ENCODE results near the gene CTRL.
"Not testable (repeated sequence)": the region's sequence is repeated elsewhere in the genome, so short reads cannot be mapped to it uniquely, and the experiment has no call there.

The CTRL gene

DNA sequence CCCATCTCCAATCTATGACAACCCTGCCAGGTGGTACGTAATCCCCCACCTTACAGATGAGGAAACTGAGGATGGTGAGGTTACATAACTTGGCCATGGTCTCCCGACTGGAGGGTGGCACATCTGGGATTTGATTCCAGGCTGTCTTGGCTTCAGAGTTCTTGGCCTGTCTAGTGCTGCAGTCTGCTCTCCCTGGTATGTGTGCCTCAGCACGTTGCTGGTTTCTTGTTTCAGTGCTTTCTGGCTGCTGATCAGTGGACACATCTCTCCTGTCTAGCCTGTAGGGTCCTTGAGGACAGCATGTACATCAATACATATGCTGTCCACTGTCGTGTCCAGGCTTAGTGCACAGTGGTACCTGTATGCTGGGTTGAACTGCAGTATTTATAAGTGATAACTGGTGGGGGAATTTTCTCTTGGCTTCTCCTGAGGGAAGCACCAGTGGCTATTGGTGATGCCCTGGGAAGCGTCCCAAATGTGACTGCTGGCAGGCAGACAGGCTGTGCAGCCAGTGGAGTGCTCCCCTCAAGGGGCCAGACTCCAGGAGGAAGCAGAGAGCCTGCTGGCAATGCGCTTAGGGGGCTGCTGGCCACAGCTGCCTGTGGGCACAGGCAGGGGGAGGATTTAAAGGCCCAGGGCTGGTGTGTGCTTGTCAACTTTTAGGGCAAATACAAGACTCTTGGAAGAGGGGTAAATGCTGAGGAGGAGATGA, 14.4 kb downstream of the CTRL start:
- TF ChIP-seq POLR2A (IDR thresholded peaks at IDR 0.05; ENCODE audit: low read depth, low read length): no peak
- FAIRE-seq: no peak

GRCh38 chr16:67915831-67916723, 15.6 kb downstream of the CTRL start:
- DNase-seq (ENCODE audit: insufficient read length, low spot score): no peak
- no peak for FAIRE-seq
- no peak for TF ChIP-seq POLR2A (IDR thresholded peaks at IDR 0.05; ENCODE audit: low read depth, low read length)

More for the DNA sequence above, 14.4 kb downstream of the CTRL start:
- no peak for DNase-seq (ENCODE audit: insufficient read length, low spot score)

DNA sequence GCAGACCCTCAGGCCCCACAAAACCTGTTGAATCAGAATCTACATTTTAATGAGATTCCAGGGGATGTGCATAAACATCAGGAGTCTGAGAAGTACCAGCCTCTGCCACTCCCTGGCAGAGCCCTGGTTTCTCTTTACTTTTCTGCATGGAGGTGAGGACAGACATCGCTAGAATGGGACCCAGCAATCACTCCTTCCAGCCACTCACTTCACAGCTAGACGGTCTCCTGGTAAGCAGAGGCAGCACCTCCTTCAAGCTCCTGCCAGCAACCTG, 16.2 kb downstream of the CTRL start:
- not testable (repeated sequence) for DNase-seq (ENCODE audit: insufficient read length, low spot score); FAIRE-seq

GRCh38 chr16:67914758-67915495, 16.7 kb downstream of the CTRL start:
- no peak for FAIRE-seq

GRCh38 chr16:67910158-67910557, 21.5 kb downstream of the CTRL start:
- no peak for DNase-seq (ENCODE audit: insufficient read length, low spot score)
- FAIRE-seq: no peak
- TF ChIP-seq POLR2A (IDR thresholded peaks at IDR 0.05; ENCODE audit: low read depth, low read length): no peak

More at GRCh38 chr16:67914758-67915495, 16.7 kb downstream of the CTRL start:
- no peak for TF ChIP-seq POLR2A (IDR thresholded peaks at IDR 0.05; ENCODE audit: low read depth, low read length)
- no peak for DNase-seq (ENCODE audit: insufficient read length, low spot score)

GRCh38 chr16:67909056-67909742, 22.5 kb downstream of the CTRL start:
- DNase-seq (ENCODE audit: insufficient read length, low spot score) (no peak), FAIRE-seq (no peak)
- no peak for TF ChIP-seq POLR2A (IDR thresholded peaks at IDR 0.05; ENCODE audit: low read depth, low read length)

DNA sequence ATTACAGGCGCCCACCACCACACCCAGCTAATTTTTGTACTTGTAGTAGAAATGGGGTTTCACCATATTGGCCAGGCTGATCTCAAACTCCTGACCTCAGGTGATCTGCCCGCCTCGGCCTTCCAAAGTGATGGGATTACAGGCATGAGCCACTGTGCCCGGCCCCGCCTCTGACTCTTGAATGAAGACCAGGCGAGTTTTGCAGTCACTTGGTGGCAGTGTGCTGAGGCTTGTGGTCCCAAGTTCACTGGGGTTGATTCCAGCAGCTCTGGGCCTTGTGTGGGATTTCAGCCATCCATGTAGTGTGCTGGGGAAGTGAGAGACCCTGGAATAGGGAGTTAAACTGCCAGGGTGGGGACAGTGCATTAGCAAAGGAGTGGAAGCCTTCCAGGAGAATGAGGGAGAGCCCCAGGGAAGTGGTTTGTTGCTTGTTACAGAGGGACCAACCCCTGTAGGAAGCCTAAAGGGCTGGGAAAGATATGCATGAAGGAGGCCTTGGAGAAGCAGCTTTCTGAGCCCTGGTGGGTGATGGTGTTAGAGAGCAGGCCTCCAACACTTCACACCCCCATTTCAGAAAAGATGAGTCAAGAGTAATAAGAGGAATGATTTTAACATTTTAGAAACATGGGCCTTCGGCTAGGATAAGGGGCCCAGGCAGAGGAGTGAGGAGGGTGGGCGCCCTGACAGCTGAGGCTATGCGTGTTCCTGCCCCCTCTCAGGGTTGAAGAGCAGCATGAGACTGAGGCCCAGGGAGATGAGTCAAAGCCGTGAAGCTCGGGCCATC, 24.1 kb downstream of the CTRL start:
- no peak for FAIRE-seq
- no peak for DNase-seq (ENCODE audit: insufficient read length, low spot score)
- TF ChIP-seq POLR2A (IDR thresholded peaks at IDR 0.05; ENCODE audit: low read depth, low read length): no peak

DNA sequence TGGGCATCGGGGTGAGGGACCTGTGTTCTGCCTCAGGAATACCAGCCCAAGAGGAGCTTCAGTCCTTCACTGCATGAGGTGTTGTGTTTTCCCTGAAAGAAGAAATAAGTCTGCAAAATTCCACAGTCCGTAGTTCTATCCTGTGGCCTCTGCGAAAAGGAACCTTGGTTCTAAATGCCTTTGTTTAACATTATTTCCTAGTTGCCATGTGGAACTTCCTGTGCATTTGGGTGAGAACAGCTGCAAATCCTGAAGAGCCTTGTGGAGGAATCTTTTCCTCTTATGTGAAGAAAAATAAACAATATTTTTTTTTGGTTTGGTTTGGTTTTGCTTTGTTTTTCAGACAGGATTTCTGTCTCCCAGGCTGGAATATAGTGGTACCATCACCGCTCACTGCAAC, 28.8 kb downstream of the CTRL start:
- FAIRE-seq: no peak
- no peak for DNase-seq (ENCODE audit: insufficient read length, low spot score)
- no peak for TF ChIP-seq POLR2A (IDR thresholded peaks at IDR 0.05; ENCODE audit: low read depth, low read length)

DNA sequence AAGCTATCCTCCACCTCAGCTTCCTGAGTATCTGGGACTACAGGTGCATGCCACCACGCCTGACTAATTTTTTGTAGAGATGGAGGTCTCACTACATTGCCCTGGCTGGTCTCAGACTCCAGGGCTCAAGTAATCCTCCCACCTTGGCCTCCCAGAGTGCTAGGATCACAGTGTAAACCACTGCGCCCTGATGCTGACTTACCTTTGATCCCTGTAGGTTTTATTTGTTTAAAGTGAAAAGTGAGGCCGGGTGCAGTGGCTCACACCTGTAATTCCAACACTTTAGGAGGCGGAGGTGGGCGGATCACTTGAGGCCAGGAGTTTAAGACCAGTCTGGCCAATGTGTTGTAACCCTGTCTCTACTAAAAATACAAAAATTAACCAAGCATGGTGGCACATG, 29.9 kb downstream of the CTRL start:
- TF ChIP-seq POLR2A (IDR thresholded peaks at IDR 0.05; ENCODE audit: low read depth, low read length): no peak
- FAIRE-seq (no peak), DNase-seq (ENCODE audit: insufficient read length, low spot score) (no peak)

- FAIRE-seq: no peak
- DNase-seq (ENCODE audit: insufficient read length, low spot score): no peak
These were observed 34.4 kb downstream of the CTRL start for GRCh38 chr16:67897231-67897630.

GRCh38 chr16:67893743-67894399, 37.8 kb downstream of the CTRL start:
- DNase-seq (ENCODE audit: insufficient read length, low spot score): no peak
- no peak for FAIRE-seq
- TF ChIP-seq POLR2A (IDR thresholded peaks at IDR 0.05; ENCODE audit: low read depth, low read length): no peak

More at GRCh38 chr16:67897231-67897630, 34.4 kb downstream of the CTRL start:
- TF ChIP-seq POLR2A (IDR thresholded peaks at IDR 0.05; ENCODE audit: low read depth, low read length): no peak

DNA sequence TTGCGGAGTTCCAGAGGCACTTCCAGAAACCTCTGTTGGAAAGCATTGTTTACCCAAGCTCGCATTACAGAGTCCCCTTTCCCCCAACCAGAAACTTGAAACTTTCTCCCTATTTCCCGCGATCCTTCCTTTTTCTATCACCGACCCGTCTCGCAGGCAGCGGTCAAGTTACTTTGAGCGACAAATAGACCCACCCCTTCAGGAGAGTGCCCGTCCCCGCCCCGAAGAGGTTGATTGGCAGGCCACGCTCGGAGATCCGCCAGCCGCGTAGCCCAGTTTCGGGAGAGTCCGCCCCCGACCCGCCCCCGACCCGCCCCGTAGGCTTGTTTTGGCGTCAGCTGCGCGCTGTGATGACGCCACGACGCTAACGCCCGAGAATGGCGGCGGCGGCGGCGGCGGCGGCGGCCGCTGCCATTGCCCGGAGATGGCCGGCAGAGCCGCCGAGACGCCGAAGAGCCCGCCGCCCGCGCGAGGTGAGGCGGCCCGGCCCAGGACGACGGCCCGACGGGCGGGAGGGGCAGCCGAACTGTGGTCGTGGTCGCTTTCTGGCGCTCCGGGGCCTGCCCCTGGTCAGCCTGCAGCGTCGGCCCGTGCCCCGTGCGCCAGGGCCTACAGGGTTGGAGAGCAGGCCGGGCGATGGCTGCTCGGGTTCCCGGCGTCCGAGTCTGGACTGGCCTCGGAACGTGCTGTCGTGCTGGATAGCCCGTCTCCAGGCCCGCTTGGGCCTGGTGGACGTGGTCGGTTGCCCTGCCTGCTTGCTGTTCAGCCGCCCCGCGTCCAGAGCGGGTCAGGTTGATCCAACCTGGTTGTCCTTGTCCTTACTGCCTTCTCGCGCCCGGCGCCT, 38.5 kb downstream of the CTRL start, which contains the start of gene PSKH1:
PSKH1 (plus strand) TSS at position 356 of the 844 bp plus-strand sequence. CDS start 15,496 bp downstream, outside the sequence.
- FAIRE-seq (no peak), DNase-seq (ENCODE audit: insufficient read length, low spot score) (peak; percentile 96)
- peak; percentile 30; the same call in 1 of the 2 replicates for TF ChIP-seq POLR2A (IDR thresholded peaks at IDR 0.05; ENCODE audit: low read depth, low read length)

Measured in H54 (cell line).